Measurements from ENCODE around the gene TACC3. TPM values are rescaled to one million over a fixed set of nuclear protein-coding genes. Genes with fewer than 3 reads are reported as not detected.

Gene TACC3
- total and polyA plus RNA-seq, 12 donors: 2.3 to 16.2 (median 4.8) TPM

GRCh38 chr4:1773754-1774153 lies 52.4 kb downstream of the TACC3 start:
- no peaks in the 10 kb centered on the region for H3K9me3 ChIP-seq
- no peak for TF ChIP-seq CTCF (IDR thresholded peaks at IDR 0.05)
- H3K4me1 ChIP-seq: peaks cover 0 to 7% (median 0%) of the 10 kb centered on the region in 9 donors
- intact Hi-C loops (cut with DNase I): no loop called here
- no peak for ATAC-seq
- H3K4me3 ChIP-seq: no peak overlapping the region
- H3K36me3 ChIP-seq: no peaks in the 10 kb centered on the region
- peaks cover 0 to 19% (median 4%) of the 10 kb centered on the region in 7 donors for H3K27me3 ChIP-seq
- H3K27ac ChIP-seq: no peak overlapping the region
- no peak for DNase-seq
- 85% methylated on average over 10 of the region's 10 CpGs for WGBS, 2 donors

- ATAC-seq (no peak), DNase-seq (no peak)
- H3K27ac ChIP-seq: no peak overlapping the region
- H3K4me3 ChIP-seq: no peak overlapping the region
- H3K4me1 ChIP-seq: peaks cover 0 to 7% (median 0%) of the 10 kb centered on the region in 9 donors
- intact Hi-C loops (cut with DNase I): no loop called here
- no peaks in the 10 kb centered on the region for H3K9me3 ChIP-seq
- TF ChIP-seq CTCF (IDR thresholded peaks at IDR 0.05): no peak
- 78 to 79% methylated on average over 23 of the region's 23 CpGs for WGBS, 2 donors
- H3K36me3 ChIP-seq: no peaks in the 10 kb centered on the region
- peaks cover 0 to 10% (median 0%) of the 10 kb centered on the region in 7 donors for H3K27me3 ChIP-seq
Observed at GRCh38 chr4:1775731-1776500, 54.6 kb downstream of the TACC3 start.

- WGBS, 2 donors: 91 to 92% methylated on average over 24 of the region's 24 CpGs
- ATAC-seq (no peak), DNase-seq (no peak)
- Histone ChIP-seq H3K9me3 (no peaks in the 10 kb centered on the region), H3K4me1 (peaks cover 0 to 7% (median 0%) of the 10 kb centered on the region in 9 donors), H3K27me3 (peaks cover 0 to 10% (median 0%) of the 10 kb centered on the region in 7 donors), H3K36me3 (no peaks in the 10 kb centered on the region), H3K27ac (no peak overlapping the region), H3K4me3 (no peak overlapping the region)
- no peak for TF ChIP-seq CTCF (IDR thresholded peaks at IDR 0.05)
- intact Hi-C loops (cut with DNase I): no loop called here
Observed at GRCh38 chr4:1776521-1777161, 55.3 kb downstream of the TACC3 start.

DNA sequence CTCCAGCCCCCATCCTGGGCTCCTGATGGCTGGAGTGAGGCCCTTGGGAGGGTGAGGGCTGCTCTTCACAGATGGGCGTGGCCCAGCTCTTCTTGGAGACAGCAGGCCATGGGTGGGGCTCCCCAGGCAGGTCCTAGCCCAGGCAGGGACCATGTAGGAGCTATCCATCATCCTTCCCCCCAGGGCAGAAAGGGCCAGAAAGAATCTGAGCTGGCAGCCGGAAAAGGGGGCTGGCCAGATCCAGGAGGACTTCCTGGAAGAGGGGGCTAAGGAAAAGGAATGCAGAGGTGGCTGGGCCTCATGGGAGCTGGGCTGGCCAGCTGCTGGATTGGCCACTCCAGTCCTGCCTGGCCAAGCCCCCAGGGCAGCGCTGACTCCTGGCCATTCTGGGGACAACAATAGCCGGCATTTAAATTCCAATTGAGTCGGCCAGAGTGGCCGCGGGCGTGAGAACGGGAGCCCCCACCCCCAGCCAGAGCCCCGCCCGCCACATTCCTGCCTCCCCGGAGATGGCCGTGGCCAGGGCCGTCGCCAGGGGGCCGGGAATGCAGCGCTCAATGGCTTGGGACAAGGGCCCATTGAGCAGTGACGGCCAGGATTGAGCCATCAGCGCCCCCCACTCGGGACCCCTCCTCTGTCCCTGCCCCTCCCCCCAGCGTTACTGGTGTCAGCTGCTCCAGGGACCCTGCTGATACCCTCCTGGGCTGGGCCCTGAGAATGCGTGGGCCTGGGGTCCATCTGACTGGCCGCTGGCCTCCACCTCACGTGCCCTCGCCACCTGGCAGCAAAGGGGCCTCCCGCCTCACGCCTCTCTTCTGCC lies 56.7 kb downstream of the TACC3 start:
- Histone ChIP-seq H3K9me3 (no peaks in the 10 kb centered on the region), H3K4me1 (peaks cover 0 to 7% (median 0%) of the 10 kb centered on the region in 9 donors), H3K27me3 (peaks cover 0 to 3% (median 0%) of the 10 kb centered on the region in 7 donors), H3K36me3 (no peaks in the 10 kb centered on the region), H3K4me3 (no peak overlapping the region), H3K27ac (no peak overlapping the region)
- 40 to 48% methylated on average over 21 to 27 of the region's 27 CpGs for WGBS, 2 donors
- no peak for TF ChIP-seq CTCF (IDR thresholded peaks at IDR 0.05)
- intact Hi-C loops (cut with DNase I): no loop called here
- DNase-seq: no peak
- ATAC-seq: peak in 2 of 8 donors; percentile 10 to 44

All from heart right ventricle (tissue), 16 donors.